ENCODE measurements around the gene GAS2L2. TPM values are rescaled to one million over a fixed set of nuclear protein-coding genes. Genes with fewer than 3 reads are reported as not detected.

The GAS2L2 gene
- total RNA-seq, 1 donor from 2014 or later, result not detected

- intact Hi-C loops (cut with micrococcal nuclease), result no loop called here
Observed at GRCh38 chr17:35701491-35701890, 51.5 kb downstream of the GAS2L2 start.

DNA sequence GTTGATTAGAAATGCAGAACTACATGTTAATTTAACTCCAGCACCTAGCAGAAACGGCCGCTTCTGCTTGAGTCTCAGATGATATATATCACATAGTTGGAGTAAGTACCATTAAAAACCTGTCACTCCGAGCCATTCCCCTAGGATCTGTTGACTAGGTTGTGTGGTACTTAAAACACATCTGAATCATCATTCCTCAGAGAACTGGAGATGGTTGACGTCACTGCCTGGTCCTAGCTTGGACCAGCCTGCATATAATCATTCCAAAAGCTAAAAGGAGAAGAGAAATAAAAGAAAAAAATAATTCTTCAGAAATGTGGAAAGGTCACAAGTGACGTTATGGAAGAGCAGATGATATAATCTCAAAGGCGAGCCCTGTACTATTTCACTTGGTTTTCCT lies 52.9 kb downstream of the GAS2L2 start:
- intact Hi-C loops (cut with micrococcal nuclease), result no loop called here

GRCh38 chr17:35698800-35699199 lies 54.2 kb downstream of the GAS2L2 start:
- intact Hi-C loops (cut with micrococcal nuclease), result no loop called here

DNA sequence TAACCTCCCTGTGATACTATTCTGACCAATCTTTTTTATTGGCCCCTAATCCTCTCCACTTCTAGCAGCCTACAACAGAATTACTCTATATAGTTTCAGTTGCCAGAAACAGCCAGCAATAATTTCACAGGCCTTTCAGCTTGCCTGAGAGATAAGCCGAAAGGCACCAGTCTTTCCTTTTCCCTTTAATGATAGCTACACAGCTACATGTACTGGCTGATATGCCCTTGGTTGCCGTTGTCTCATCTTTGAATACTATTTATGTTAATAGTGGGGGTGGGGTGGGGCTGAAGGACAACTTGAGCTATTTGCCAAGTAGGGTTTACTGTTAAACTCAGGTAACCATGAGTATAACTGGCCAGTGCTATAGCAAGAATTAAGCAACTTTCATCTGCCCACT lies 57.4 kb downstream of the GAS2L2 start:
- intact Hi-C loops (cut with micrococcal nuclease), result no loop called here

DNA sequence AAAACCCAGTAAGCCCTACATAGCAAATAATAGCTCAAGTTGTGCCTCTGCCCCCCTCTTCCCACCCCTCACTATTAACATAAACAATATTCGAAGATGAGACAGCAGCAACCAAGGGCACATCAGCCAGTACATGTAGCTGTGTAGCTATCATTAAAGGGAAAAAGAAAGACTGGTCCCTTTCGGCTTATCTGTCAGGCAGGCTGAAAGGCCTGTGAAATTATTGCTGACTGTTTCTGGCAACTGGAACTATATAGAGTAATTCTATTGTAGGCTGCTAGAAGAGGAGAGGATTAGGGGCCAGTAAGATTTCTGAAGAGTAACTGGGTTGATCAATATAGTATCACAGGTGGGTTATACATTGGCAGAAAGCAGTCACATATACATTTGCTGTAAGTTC lies 58.1 kb downstream of the GAS2L2 start:
- intact Hi-C loops (cut with micrococcal nuclease), result no loop called here

Other genes with a start within 250 kb of the GAS2L2 start
- gene SLFN12L, start 215.6 kb downstream of the GAS2L2 start, total RNA-seq, result 104 and 109 TPM in 2 replicates
- gene SLFN14, start 192.4 kb downstream of the GAS2L2 start, total RNA-seq, result 0.10 TPM in 1 of 2 replicates, not detected in the other
- 4.4 and 4.7 TPM in 2 replicates for gene PEX12, start 174.7 kb downstream of the GAS2L2 start, total RNA-seq
- 217 and 229 TPM in 2 replicates for gene AP2B1, start 165.9 kb downstream of the GAS2L2 start, total RNA-seq
- gene RASL10B, start 21.6 kb downstream of the GAS2L2 start, total RNA-seq, result 0.29 and 1.3 TPM in 2 replicates
- gene C17orf50, start 7.6 kb upstream of the GAS2L2 start, total RNA-seq, result not detected in 2 replicates
- gene MMP28, start 42.4 kb upstream of the GAS2L2 start, total RNA-seq, result not detected in 2 replicates
- gene TAF15, start 56.2 kb upstream of the GAS2L2 start, total RNA-seq, result 275 and 280 TPM in 2 replicates
- gene HEATR9, start 115.7 kb upstream of the GAS2L2 start, total RNA-seq, result 0.56 and 0.85 TPM in 2 replicates
- gene CCL5, start 127.1 kb upstream of the GAS2L2 start, total RNA-seq, result 112 and 114 TPM in 2 replicates
- 6.1 and 6.3 TPM in 2 replicates for gene RDM1, start 177.5 kb upstream of the GAS2L2 start, total RNA-seq
- not detected in 2 replicates for gene LYZL6, start 190.5 kb upstream of the GAS2L2 start, total RNA-seq
- not detected in 2 replicates for gene CCL16, start 228.3 kb upstream of the GAS2L2 start, total RNA-seq
- not detected in 2 replicates for gene CCL14, start 233.5 kb upstream of the GAS2L2 start, total RNA-seq
- not detected in 2 replicates for gene CCL15, start 248.3 kb upstream of the GAS2L2 start, total RNA-seq